Embryonic facial prominence (tissue), 1 donor: Measurements from ENCODE around the gene CHD1L.
"Not testable (repeated sequence)": the region's sequence is repeated elsewhere in the genome, so short reads cannot be mapped to it uniquely, and the experiment has no call there.

Source experiments
- DNase-seq: peaks from one replicate; pipeline ENCODE4 v3.0.0-alpha.2; 2016; ENCODE audit errors: extremely low spot score

CHD1L gene

GRCh38 chr1:147242449-147243227, at the start of gene CHD1L:
Gene CHD1L (plus strand): TSS chr1:147242684. CDS start chr1:147242704, 20 bp downstream.
- peak; percentile 88 for DNase-seq

GRCh38 chr1:147197324-147197723, 45.2 kb upstream of the CHD1L start:
- not testable (repeated sequence) for DNase-seq

GRCh38 chr1:147201276-147201675, 41.2 kb upstream of the CHD1L start:
- DNase-seq: no peak

GRCh38 chr1:147201786-147202185, 40.7 kb upstream of the CHD1L start:
- no peak for DNase-seq

DNA sequence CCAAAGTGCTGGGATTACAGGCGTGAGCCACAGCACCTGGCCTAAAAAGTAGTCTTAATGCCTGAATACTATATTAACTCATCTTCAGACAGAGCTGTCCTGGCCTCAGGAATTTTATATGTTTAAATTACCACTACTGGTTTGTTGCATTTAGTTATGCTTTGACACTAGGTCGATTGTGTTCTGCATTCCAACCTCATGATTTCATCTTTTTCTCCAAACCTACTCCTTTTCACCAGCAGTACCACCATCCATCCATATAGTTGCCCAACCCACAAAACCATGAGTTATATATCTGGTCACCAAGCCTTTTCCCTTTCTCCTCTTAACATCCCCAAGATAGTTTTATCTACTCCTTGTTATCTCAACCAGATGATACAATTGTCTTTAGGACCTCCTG, 39.9 kb upstream of the CHD1L start:
- no peak for DNase-seq

GRCh38 chr1:147204080-147204479, 38.4 kb upstream of the CHD1L start:
- no peak for DNase-seq

- no peak for DNase-seq
Observed at GRCh38 chr1:147207192-147207591, 35.3 kb upstream of the CHD1L start.

- DNase-seq: no peak
Observed at GRCh38 chr1:147208619-147209018, 33.9 kb upstream of the CHD1L start.

GRCh38 chr1:147209825-147210821, 32.4 kb upstream of the CHD1L start:
- DNase-seq: no peak

GRCh38 chr1:147210987-147211386, 31.5 kb upstream of the CHD1L start:
- no peak for DNase-seq

DNA sequence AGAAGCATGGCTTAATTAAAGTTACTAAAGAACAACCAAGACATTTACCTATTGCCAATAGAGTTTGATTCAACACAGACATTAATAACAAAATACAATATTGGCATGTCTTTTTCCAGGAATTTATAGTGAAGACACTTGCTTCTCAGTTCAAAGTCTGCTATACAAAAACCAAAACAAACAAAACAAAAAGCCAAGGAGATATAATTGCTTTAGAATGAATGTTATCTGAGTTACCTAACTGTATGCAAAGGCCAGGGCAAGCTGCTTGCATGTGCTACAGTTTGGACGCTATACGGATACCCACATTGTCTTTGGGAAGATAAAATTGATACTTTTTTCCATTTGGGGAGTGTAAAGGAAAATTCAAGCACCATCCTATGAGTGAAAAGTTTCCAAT, 30.9 kb upstream of the CHD1L start:
- no peak for DNase-seq

DNA sequence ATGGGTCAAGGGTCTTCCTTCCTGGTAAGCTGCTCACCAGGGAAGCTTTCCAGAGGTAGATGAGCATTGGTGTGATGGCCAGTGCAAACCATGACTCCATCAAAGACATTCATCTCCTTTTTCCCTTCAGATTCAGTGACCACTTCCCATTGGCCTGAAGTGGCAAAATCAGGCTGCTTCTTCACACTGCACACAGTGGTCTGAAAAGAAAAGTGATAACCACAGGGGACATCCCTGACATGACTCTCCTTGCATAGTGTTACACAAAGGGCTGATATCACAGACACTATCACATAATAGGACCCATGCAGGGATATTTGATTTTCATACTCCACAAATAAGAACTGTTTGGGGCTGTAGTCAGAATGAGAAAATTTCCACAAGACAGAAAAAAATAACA, 29.2 kb upstream of the CHD1L start:
- DNase-seq: no peak

GRCh38 chr1:147214325-147214724, 28.2 kb upstream of the CHD1L start:
- no peak for DNase-seq

GRCh38 chr1:147214842-147215539, 27.5 kb upstream of the CHD1L start:
- no peak for DNase-seq

DNA sequence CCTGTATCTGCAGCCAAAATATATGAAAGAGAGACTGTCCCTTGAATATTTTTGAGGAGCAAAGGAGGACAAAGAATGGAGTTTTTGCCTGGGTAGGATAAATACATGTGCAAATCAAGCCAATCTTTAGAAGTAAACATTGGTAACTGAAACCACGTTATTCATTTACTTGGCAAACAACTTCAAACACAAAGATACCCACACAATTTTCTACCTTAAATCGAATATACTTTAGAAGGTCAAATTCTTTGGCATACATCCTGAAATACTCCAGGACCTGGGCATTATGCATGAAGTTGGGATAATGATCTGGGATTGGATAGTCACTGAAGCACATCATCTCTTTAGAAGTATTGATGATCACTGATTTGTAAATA, 27.0 kb upstream of the CHD1L start:
- DNase-seq: no peak

GRCh38 chr1:147216124-147216523, 26.4 kb upstream of the CHD1L start:
- no peak for DNase-seq

DNA sequence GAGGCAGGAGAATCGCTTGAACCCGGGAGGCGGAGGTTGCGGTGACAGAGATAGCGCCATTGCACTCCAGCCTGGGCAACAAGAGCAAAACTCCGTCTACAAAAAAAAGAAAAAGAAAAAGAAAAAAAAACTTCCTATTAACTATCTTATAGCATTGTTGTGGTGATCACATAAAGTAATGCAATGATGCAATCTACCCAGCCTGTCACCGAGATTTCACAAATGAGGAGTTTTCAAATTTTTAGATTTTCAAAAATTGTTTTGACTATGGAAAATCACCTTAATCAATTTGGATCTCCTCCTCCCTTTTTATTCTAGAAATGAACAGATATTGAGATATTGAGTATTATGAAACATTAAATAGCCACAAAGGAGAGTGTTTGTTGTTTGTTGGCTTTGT, 25.3 kb upstream of the CHD1L start:
- no peak for DNase-seq

DNA sequence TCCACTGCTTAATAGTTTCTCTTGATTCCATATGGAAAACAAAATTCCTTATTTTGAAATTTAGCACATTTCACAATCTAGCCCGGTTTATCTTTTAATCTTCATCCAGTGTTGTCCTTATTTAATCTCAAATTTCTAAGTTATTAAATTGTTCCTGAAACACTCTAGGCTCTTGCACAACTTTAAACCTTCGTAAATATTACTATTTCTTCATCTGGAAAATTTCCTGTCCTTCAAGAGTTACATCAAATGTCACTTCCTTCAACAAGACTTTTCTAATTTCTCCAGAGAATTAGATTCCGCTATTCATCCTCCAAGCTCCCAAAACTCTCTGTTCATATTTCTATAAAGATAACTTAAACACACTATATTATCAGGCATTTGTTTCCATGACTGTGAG, 23.9 kb upstream of the CHD1L start:
- no peak for DNase-seq

DNA sequence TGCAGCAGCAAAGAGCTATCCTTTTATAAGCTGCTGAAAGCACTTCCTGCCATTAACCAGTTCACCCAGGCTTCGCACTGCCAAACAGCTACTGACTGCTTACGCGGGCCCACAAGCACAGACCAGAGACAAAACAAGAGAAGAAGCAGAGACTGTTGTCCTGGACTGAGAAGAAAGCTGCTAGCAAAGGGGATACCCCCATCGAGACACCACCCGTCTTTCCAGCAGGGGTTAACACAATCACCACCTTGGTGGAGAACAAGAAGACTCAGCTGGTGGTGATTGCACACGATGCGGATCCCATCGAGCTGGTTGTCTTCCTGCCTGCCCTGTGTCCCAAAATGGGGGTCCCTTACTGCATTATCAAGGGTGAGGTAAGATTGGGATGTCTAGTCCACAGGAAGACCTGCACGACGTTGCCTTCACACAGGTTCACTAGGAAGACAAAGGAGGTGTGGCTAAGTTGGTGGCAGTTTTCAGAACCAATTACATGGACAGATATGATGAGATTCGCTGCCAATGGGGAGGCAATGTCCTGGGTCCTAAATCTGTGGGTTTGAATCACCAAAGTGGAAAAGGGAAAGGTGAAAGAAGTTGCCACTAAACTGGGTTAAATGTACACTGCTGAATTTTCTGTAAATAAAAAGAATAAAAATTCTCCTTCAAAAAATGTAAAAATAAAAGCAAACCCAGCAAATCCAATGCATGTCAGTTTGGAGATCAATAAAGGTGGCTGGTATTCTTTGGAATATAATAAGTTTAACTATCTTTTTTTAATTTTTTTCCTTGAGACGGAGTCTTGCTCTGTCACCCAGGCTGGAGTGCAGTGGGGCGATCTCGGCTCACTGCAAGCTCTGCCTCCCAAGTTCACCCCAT, 18.5 kb upstream of the CHD1L start:
- no peak for DNase-seq

DNA sequence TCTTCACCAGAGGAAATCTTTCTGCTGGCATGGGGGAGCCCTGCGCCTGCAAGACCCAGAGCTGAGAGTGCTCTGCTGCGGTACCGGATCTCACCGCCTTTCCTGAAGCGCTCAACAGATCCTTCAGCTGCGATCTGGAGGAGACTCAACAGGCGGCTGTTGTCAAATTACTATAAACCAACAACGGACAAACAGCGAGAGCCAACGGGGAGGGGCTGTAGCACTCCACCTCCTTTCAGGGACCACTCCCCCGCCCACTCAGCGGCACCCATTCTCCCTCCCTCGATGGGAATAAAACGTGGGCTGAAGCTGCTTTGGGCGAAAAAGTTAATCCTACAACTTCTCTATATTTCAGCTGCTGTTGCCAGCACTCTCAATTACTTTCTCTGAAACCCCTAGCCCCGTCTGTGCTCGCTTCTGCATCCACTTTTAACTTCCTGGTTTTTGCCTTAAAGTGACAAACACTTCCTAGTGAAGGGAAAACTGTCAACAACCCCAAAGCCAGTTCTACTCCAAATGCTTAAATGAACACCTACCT, 17.2 kb upstream of the CHD1L start, which contains the start of gene FMO5:
Gene FMO5, minus strand, starts transcription at position 147 of the 538 bp plus-strand sequence. CDS start 310 bp downstream, outside the sequence.
- DNase-seq: peak; percentile 19

- not testable (repeated sequence) for DNase-seq
Observed at GRCh38 chr1:147231032-147231431, 11.5 kb upstream of the CHD1L start.
